ENCODE data around the gene WDR4.

DNA sequence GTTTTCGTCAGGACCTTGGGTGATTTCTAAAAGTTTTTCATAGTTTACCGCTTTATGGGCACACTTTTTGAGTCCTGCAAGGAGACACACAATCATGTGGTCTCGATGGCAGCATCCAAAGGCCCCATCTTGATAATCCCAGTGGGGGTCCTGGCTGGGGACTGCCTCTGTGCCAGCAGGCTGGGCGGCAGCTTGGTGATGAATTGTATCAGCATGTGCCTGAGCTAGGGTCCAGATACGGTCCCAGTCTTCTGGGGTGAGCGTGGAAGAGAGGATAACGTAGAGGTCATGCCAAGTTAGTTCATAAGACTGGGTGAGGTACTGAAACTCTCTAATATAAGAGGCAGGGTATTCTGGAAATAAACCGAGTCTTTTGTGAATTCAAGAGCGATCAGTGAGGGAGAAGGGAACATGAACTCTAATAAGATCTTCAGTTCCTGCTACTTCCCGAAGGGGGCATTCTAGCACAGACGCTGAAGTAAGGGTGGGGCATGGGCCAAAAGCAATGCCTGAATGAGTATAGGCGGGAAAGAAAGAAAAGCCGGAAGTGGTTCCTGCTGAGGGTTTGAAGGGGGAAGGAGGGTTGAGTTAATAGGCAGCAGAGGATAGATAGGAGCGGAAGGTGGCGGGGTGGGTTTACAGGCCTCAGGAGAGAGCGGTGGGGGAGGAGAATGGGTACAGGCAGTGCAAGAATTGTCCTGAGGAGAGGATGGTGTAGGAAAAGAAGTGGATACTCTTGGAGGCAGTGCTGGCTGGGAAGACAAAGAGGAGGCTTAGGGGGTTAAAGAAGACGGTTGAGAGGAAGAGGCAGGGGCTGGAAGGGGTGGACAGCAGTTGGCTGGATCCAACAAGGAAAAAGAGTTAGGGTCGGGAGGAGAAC is 44.5 kb upstream of the WDR4 start:
- TF ChIP-seq, protein P1, sequence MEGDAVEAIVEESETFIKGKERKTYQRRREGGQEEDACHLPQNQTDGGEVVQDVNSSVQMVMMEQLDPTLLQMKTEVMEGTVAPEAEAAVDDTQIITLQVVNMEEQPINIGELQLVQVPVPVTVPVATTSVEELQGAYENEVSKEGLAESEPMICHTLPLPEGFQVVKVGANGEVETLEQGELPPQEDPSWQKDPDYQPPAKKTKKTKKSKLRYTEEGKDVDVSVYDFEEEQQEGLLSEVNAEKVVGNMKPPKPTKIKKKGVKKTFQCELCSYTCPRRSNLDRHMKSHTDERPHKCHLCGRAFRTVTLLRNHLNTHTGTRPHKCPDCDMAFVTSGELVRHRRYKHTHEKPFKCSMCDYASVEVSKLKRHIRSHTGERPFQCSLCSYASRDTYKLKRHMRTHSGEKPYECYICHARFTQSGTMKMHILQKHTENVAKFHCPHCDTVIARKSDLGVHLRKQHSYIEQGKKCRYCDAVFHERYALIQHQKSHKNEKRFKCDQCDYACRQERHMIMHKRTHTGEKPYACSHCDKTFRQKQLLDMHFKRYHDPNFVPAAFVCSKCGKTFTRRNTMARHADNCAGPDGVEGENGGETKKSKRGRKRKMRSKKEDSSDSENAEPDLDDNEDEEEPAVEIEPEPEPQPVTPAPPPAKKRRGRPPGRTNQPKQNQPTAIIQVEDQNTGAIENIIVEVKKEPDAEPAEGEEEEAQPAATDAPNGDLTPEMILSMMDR (conservative IDR thresholded peaks at IDR 0.05; ENCODE audit: low read depth, low read length): peak; percentile 87
- TF ChIP-seq EZH2 (IDR thresholded peaks at IDR 0.05; ENCODE audit: borderline replicate concordance, low read depth, low read length, poor library complexity, severe bottlenecking): no peak
